Activated CD4-positive, alpha-beta T cell treated with anti-CD3 and anti-CD28 coated beads, Interleukin-2, amount 50 U/mL, for 48 hours (primary cell): ENCODE data around the gene HTR3C.
"Not testable (repeated sequence)": the region's sequence is repeated elsewhere in the genome, so short reads cannot be mapped to it uniquely, and the experiment has no call there.

Experiments
- DNase-seq, 2 experiments: peaks; one replicate each; pipeline ENCODE4 v3.0.0-alpha.2; 2020

Gene HTR3C, protein sequence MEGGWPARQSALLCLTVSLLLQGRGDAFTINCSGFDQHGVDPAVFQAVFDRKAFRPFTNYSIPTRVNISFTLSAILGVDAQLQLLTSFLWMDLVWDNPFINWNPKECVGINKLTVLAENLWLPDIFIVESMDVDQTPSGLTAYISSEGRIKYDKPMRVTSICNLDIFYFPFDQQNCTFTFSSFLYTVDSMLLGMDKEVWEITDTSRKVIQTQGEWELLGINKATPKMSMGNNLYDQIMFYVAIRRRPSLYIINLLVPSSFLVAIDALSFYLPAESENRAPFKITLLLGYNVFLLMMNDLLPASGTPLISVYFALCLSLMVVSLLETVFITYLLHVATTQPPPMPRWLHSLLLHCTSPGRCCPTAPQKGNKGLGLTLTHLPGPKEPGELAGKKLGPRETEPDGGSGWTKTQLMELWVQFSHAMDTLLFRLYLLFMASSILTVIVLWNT

DNA sequence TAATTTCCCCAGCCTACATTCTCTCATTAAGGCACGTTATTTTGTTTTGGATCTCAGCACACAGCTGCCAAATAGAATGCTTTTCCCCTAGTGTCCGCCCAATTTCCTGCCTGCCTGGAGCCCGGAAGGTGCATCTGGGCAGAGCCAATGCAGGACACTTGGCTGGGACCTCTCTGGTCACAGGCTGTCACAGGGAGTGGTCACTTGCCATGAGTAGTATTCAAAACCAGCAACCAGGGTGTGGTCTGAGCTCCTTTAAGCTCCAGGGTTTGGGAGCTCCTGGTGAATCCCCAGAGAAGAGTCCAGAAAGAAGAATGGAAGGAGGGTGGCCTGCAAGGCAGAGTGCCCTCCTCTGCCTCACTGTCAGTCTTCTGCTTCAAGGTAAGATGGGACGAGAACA lies at the start of gene HTR3C:
Gene HTR3C, plus strand, starts transcription at position 281 of the 400 bp plus-strand sequence. Its CDS starts 34 bp downstream, at position 315.
- DNase-seq, result no peak

DNA sequence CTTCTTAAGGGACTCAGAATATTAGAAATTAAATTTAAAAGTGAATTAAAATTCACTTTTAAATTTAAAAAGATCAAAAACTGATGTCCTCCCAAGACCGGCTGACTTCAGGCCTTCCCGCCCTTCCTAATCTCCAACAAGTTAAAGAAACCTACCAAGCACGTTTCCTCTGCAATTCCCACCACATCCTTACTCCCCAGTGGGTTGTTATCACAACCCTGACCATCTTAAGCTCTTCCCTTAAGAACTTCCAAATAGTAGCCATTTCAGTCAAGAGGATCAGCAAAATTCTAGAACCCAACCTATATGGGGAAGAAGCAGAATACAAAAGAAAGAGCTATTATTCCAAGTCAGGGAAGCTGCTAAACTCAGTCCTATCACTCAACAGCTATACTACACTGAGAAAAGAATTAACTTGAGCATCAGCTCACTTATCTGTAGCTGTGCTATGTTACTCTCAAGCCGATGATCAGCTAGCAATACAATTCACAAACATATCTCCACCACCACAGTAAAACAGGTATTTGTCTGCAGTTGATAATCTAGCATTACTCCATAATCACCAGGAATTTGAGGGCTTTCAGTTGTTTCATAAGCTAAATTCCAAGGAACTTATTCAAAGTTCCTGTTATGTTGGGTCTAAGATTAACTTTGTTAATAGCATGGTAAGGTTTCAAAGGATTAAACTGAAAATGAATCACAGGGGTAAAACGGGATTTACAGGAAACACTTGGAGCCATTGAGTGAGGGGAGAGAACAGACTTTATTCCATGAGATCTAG lies 49.5 kb upstream of the HTR3C start:
- no peak for DNase-seq

DNA sequence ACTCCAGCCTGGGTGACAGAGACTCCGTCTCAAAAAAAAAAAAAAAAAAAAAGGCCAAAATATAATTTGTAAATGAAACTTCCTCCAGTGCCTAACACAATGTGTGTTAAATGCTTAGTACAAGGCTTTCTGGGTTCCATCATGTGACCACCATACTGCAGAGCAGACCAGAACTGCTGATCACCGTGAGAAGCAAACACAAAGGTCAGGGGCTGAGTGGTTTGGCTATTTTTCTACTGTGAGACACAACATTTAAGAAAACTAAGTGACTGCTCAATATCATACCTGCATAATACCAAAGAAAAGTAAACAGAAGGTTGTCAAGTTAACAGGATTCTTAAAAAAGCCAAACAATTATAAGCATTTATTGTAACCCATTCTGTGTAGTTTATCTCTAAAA lies 48.4 kb upstream of the HTR3C start:
- no peak for DNase-seq

DNA sequence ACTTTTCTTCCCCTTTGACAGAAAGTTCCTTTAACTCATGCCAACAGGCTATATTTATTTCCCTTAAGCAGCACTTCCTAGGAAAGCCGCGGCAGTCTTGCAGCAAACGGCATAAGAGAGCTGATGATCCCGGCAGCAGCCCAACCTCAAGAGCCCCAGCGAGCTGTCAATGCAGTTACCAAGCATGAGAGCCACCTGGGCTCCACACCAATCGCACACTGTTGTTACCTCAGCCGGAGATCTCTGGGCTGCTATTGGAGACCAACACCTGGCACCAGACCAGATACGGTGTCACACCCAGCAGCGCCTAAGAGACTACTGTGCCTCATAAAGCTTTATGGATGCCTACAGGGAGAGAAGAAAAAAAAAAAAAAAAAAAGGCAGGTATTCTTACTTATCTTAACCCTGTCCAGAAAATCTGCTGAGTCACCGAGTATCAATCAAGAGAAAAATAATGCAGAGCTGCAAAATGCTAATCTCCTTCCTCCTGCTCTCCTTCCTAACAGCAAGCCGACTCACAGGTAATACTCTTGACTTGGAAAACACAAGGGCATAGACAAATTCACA lies 46.8 kb upstream of the HTR3C start:
- peak; percentile 4 to 10 for DNase-seq

DNA sequence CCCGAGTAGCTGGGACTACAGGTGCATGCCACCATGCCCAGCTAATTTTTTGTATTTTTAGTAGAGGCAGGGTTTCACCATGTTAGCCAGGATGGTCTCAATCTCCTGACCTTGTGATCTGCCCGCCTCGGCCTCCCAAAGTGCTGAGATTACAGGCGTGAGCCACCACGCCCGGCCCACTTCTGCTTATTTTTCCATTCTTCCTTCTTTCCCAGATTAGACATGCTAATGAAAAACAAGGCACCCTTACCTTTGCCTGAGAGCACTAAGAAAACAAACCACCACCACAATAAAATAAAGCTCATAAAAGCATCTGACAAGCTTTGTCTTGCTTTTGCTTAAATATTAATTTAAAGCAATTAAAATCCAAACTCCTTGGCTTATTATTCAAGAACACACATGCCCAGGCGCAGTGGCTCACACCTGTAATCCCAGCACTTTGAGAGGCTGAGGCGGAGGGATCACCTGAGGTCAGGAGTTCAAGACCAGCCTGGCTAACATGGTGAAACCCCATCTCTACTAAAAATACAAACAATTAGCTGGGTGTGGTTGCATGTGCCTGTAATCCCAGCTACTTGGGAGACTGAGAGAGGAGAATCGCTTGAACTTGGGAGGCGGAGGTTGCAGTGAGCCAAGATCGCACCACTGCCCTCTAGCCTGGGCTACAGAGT lies 45.6 kb upstream of the HTR3C start:
- DNase-seq, result not testable (repeated sequence)

DNA sequence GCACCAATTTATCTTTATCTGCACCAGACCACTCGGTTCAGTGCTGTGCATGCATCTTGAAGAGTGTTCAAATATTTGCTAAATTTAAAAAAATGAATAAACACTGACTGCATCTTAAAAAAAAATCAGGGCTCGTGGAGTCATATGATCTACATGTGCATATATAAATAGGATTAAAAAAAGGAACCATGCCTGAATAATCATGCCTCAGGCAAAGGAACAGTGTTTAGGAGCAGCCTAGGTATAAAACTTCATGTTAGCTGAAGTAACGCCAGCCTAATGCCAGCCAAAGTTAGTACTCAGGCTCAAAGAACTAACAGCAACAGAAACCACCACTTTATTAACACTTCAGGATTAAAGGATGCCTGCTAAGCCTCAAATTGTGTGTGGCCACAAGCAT lies 44.7 kb upstream of the HTR3C start:
- no peak for DNase-seq

DNA sequence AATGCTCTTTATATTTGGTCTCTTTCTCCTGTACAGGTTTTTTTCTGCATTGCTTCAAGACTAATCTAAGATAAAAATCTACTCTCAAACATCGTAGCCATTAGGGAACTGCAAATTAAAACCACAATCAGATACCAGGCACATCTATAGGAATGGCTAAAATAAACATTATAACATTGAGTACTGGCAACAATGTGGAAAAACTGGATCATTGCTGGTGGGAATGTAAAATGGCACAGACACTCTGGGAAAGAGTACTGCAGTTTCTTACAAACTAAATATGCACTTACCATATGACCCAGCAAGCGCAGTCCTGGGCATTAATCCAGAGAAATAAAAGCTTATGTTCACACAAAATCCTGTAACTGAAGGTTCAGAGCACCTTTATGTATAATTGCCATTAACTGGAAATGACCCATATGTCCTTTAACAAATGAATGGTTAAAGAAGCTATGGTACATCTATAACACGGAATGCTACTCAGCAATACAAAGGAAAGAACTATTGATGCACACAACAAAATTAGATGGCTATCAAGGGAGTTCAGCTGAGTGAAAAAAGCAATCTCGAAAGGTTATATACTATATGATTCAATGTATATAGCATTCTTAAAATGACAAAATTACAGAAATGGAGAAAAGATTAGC lies 41.5 kb upstream of the HTR3C start:
- DNase-seq, result no peak

DNA sequence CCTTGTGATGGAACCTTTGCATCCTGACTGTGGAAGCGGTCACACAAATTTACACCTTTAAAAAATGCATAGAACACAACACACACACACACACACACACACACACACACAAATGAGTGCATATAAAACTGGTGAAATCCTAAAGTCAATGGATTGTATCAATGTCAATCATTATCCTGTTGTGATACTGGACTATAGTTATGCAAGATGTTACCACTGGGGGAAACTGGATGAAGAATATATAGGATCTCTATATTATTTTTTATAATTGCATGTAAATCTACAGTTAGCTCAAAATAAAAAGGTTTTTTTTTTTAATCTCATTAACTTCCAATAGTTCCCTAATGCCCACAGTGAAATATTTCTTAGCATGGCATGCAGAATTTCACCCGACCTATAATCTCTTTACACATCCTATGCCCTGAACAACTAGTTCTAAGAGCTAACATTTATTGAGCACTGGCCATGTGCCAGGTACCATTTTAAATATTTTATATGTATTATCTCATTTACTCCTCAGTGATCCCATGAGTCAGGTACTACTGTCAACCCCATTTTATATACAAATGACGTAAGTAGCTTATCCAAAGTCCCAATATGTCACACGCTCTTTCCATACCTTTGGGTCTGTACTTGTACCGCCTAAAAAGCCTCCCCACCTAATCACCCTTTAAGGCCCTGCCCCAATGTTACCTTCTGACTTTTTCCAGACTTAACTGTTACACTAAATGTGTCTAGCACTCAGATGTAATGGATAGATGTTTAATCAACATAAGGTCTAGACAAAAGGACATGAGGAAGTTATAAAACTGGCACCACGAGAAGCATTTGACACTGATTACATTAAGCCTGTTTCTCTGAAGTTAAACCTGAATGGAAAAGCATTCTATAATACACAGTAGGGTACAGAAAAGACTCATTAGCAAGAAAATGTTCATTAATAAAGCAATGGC lies 40.6 kb upstream of the HTR3C start:
- DNase-seq, result no peak

DNA sequence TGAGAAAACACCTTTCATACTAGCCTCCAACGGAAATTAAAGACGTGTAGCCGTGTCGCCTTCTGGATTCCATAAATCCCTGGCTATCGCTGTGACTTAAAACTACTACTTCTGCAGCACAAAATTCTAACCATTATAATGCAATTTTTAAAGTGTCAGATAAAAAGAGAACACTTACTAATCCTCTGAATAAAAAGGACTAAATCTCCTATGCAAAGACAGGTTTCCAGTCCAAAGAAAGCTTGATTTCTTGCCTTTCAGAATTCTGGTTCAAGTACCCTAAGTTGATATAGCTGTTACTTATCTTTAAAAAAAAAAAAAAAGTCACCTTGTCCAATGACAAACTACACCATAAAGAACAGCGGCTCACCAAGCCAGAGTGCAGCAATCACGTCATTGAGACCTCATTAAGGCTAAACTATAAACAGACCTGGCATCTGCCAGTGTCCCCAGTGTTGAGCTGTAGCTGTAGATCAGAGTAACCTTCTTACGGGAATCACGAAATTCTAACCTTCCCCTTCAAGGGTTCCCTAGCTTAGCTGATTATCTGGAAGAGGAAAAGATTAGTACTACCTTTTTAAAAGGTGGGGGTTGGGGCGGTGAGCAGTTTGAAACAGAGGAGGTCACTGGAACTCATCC lies 37.3 kb upstream of the HTR3C start:
- DNase-seq, result no peak

DNA sequence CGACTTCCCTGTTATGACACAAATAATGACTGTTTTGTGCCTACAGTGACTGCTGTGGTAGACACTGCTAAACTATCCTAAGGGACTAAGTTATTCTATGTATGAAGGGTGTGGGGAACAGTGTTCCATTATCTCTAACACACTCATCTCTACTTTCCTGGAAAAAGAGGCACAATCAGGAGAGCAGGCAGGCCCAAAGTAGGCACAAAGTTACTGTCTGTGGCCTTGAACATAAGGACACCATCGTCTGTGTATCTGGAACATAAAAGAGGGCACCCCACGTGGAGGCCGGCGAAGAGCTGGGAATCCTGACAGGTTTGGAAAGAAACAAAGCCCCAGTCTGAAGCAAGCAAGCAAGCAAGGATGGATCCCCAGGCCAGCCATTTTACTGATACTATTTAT lies 36.7 kb upstream of the HTR3C start:
- DNase-seq, result no peak

DNA sequence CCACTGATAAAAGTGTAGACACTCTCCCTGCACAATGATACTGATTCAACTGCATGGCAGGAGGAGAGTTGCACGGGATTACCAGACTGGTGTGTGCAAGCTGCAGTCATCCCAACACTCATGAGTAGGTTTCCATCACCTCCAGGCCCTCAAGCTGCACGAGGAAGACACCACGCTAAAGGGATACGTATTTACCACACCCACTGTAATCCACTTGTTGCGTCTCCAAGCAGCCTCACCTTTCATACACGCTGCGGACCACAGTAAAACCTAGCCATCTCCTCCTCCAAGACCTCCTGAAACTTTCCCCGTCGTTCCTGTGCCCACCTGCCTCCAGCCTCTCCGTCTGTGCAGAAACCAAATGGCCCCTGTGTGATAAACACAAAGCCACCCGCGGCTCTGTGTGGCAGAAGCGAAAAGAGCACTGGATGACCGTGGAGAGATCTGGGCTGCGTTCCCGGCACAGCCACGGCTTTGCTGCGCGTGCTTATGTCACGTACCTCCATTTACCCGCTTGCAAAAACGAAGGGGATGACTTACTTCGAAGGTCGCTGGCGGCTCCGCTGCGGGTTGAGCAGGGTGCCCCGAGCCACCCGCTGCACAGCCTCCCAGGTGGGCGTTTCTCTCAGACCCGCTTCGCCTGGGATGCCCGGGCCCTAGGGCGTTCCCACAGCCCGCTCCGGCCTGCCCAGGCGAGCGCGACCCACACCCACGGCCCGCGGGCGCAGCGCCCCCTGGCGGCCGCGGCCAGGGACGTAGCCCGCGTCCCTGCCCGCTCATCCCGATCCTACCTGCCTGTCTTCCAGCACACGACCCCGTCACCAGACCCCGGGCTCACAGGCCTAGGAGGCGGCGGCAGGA lies 35.8 kb upstream of the HTR3C start:
- peak; percentile 53 to 60 for DNase-seq

DNA sequence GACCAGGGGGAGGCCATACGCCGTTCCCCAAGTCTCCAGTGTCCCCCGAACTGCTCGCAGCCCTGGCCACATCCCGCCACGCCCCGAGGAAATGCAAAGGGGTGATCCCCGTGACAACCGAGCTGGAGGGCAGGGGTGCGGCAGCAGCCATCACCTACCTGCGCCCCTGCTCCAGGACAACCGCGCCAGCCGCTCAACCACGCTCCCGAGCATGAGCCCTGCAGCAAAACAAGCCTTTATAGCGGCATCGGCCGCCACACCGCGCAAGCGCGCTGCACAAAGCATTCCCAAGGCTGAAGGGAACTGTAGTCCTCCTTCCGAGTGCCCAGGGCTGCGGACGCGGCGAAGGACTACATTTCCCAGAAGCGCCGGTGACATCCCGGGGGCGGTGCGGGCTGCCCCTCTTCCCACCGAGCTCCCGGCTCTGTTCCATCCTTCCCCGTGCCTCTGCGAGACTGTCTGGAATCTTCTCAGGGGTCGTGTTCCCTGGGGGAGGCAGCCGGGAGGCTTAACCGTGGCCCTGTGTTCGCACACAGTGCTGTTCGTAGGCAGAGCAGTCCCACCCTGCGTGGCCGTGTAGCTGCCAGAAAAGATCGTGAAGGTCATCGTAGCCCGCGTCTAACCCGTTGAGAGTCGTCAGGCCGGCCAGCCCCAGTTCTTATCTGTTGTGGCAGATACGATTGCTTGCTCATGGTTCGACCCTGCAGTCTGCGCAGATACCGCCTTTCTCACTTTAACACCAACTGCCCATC lies 35.0 kb upstream of the HTR3C start, which contains the start of gene ABCC5:
Gene ABCC5, minus strand, starts transcription at position 213 of the 752 bp plus-strand sequence. CDS start 3,492 bp downstream, outside the sequence.
- DNase-seq, result peak; percentile 84 to 89

DNA sequence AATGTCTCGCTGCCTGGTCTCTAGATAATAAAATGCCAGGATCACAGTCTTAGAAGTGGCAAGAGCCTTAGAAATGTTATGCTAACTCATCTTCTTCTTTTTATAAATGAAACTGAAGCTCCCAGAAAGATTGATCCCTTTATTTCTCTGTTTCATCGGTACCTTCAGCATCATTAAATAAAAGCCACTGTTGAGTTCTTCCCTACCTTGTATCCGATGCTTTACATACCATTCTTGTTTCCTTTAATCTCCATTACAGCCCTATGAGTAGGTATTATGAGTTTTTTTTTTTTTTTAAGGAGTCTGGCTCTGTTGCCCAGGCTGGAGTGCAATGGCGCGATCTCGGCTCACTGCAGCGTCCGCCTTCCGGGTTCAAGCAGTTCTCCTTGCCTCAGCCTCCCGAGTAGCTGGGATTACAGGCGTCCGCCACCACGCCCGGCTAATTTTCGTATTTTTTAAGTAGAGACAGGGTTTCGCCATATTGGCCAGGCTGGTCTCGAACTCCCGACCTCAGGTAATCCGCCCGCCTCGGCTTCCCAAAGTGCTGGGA lies 34.3 kb upstream of the HTR3C start:
- DNase-seq, result no peak

DNA sequence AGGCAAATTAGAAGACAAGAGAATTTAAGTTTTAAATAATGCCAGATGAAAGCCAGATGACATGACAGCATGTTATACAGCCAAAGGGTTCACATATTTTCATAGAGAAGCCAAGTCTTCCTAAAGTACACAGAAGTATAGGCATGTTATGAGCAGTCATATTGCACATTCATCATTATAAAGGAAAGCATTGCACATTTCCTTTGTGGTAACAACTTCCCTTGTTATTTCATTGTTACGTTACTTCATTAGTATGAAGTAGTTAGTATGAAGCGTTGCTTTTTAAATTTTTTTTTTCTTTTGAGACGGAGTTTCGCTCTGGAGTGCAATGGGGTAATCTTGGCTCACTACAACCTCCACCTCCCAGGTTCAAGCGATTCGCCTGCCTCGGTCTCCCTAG lies 30.5 kb upstream of the HTR3C start:
- DNase-seq, result no peak

DNA sequence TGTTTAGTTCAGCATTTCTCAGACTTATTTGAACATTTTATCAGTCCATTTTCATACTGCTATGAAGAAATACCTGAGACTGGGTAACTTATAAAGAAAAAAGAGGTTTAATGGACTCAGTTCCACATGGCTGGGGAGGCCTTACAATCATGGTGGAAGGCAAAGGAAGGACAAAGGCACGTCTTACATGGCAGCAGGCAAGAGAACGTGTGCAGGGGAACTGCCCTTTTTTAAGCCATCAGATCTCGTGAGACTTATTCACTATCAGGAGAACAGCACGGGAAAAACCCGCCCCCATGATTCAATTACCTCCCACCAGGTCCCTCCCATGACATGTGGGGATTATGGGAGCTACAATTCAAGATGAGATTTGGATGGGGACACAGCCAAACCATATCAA lies 27.6 kb upstream of the HTR3C start:
- not testable (repeated sequence) for DNase-seq

DNA sequence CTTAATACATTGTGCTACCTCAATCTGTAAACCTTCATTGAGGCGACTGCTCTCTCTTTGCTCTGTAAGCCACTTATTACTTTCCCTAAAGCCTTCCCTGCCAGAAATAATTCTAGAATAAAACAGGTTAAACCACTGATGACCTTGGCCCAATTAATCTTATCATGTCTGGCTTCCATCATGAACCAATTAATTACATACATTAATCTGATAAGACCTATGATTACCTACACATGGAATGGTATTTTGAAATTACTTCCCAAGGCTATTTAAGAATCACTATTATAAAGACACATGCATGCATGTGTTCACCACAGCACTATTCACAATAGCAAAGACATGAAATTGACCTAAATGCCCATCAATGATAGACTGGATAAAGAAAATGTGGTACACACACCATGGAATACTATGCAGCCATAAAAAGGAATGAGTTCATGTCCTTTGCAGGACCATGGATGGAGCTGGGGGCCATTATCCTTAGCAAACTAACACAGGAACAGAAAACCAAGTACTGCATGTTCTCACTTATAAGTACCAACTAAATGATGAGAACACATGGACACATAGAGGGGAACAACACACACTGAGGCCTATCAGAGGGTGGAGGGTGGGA lies 24.5 kb upstream of the HTR3C start:
- not testable (repeated sequence) for DNase-seq

DNA sequence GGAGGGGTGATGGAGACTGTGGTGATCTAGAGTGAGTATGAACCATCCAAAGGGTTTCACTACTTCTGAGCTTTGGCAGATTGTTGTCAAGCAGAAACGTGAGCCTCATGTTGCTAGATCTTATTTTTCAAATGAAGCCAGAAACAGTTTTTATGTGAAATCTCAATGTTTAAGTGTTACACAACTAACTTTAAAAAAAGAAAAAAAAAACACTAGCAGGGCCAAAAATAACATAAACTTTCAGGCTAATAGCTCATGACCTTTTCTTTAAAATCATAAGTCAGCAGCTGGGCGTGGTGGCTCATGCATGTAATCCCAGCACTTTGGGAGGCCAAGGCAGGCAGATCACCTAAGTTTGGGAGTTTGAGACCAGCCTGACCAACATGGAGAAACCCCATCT lies 23.4 kb upstream of the HTR3C start:
- no peak for DNase-seq

DNA sequence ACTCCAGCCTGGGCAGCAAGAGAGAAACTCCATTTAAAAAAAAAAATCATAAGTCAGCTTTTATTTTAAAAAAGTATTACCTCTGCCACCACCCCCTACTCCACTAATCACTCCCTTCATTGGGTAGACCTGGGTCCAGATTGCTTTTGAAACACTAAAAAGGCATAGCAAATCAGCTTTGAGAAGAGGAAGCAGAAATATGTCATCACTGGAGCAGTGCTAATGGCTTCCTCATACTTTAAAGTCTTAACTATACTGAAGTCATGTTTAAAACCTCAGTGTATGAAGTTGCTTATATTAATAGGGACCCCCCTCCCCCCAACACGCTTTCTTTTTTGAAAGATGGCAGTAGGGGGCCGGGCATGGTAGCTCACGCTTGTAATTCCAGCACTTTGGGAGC lies 22.3 kb upstream of the HTR3C start:
- DNase-seq, result no peak
